Brain microvascular endothelial cell (primary cell): ENCODE data around the gene NLRP5.
"Not testable (repeated sequence)": the region's sequence is repeated elsewhere in the genome, so short reads cannot be mapped to it uniquely, and the experiment has no call there.

Experiments
- DNase-seq: peaks from one replicate; pipeline ENCODE4 v3.0.0-alpha.2; 2020
- H3K27ac ChIP-seq: fragments of 250-450 bp; sonication (Bioruptor Pico); 2 replicates; pipeline ENCODE4 v1.5.1; 2020; ENCODE audit warnings: mild to moderate bottlenecking, moderate library complexity
- H3K27me3 ChIP-seq: fragments of 250-450 bp; sonication (Bioruptor Pico); replicated peaks from 2 replicates; pipeline ENCODE4 v1.5.1; 2020; ENCODE audit warnings: mild to moderate bottlenecking
- H3K36me3 ChIP-seq: fragments of 250-450 bp; sonication (Bioruptor Pico); replicated peaks from 2 replicates; pipeline ENCODE4 v1.5.1; 2020; ENCODE audit warnings: mild to moderate bottlenecking
- H3K4me3 ChIP-seq: 2 replicates; pipeline ENCODE4 v1.5.1; 2011; ENCODE audit warnings: low read depth, mild to moderate bottlenecking, control low read depth, low read length, moderate library complexity
- in situ Hi-C: cut with HindIII; loops from 2 replicates; pipeline ENCODE4 v1.10.0; 2017; ENCODE audit warnings: low sequenced_read_pairs, low pct_ligation_motif_present
- TF ChIP-seq, protein P1 (sequence below): IDR thresholded peaks from 2 replicates; pipeline ENCODE4 v1.5.1; 2011; ENCODE audit warnings: low read depth, mild to moderate bottlenecking, moderate library complexity, low read length, control low read depth, inconsistent platforms; ENCODE audit errors: missing control alignments

NLRP5 gene

DNA sequence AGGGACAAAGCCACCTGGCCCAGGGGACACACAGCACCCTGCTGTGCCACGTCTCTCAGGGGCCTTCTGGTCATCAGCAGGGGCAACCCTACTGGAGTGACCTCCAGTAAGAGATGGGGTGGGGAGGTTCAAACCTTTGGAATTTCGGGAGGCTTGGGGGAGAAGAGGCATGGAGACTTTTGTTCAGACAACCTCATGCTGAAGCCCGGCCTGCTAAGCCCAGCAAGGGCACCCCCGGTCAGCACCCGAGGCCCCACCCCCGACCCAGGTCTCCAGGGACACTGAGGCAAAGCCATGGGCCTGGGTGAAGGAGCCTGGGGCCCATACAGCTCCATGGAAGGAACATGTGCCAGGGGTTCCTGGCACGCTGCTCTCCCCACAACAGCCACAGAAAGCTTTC, 111.2 kb downstream of the NLRP5 start:
- H3K36me3 ChIP-seq, result peaks cover 17% of the 10 kb centered on the region
- no peak overlapping the region for H3K27ac ChIP-seq
- in situ Hi-C loops, result no loop called here

DNA sequence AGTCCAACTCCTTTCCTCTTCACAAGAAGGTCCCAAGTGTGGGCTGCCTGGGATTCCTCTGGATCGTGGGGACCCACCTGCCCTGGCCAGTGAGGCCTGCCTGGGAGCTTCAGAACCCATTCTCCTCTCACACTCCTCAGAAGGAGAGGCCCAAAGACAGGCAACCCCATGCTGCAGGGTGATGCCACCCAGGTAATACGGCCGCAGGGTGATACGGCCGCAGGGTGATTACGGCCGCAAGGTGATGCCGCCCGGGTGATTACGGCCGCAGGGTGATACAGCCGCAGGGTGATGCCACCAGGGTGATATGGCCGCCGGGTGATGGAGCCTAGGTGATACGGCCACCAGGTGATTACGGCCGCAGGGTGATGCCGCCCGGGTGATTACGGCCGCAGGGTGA, 111.7 kb downstream of the NLRP5 start:
- H3K27me3 ChIP-seq, in situ Hi-C loops, H3K4me3 ChIP-seq, DNase-seq, H3K27ac ChIP-seq: not testable (repeated sequence)
- H3K36me3 ChIP-seq, result peaks cover 17% of the 10 kb centered on the region

More for the DNA sequence above, 111.2 kb downstream of the NLRP5 start:
- Histone ChIP-seq H3K4me3 (no peak overlapping the region), H3K27me3 (no peaks in the 10 kb centered on the region)
- DNase-seq, result no peak
- TF ChIP-seq, protein P1, sequence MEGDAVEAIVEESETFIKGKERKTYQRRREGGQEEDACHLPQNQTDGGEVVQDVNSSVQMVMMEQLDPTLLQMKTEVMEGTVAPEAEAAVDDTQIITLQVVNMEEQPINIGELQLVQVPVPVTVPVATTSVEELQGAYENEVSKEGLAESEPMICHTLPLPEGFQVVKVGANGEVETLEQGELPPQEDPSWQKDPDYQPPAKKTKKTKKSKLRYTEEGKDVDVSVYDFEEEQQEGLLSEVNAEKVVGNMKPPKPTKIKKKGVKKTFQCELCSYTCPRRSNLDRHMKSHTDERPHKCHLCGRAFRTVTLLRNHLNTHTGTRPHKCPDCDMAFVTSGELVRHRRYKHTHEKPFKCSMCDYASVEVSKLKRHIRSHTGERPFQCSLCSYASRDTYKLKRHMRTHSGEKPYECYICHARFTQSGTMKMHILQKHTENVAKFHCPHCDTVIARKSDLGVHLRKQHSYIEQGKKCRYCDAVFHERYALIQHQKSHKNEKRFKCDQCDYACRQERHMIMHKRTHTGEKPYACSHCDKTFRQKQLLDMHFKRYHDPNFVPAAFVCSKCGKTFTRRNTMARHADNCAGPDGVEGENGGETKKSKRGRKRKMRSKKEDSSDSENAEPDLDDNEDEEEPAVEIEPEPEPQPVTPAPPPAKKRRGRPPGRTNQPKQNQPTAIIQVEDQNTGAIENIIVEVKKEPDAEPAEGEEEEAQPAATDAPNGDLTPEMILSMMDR, result no peak

DNA sequence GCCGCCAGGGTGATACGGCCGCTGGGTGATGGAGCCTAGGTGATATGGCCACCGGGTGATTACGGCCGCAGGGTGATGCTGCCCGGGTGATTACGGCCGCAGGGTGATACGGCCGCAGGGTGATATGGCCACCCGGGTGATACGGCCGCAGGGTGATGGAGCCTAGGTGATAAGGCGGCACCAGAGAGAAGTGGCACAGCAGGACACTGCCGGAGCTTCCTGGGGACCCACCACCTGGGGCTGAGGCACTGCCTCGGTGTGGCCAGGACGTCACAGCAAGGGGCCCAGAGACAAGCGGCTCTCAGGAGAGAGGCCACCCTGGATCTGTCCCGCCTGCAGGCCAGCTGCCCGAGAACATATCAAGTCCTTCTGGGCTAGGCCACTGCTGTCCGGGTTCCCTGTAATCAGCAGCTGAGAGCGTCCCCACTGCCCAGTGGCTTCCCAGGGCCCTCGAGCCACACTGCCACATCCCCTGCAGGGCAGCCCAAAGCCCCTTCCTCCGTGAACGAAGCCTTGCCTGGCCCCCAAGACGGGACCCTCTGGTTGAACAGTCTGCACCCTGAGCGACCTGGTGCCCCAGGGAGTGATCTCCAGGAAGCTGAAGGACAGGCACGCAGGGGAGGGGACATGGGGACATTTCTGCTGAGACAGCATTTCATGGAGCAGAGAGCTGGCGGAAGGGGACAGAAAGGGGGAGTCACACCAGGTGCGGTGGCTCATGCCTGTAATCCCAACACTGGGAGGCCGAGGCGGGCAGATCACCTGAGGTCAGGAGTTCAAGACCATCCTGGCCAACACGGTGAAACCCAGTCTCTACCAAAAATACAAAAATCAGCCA, 112.4 kb downstream of the NLRP5 start:
- H3K4me3 ChIP-seq, result no peak overlapping the region
- no peak overlapping the region for H3K27ac ChIP-seq
- DNase-seq, result no peak
- in situ Hi-C loops, result no loop called here
- H3K36me3 ChIP-seq, result peaks cover 17% of the 10 kb centered on the region
- TF ChIP-seq, protein P1, result no peak
- H3K27me3 ChIP-seq, result no peaks in the 10 kb centered on the region

DNA sequence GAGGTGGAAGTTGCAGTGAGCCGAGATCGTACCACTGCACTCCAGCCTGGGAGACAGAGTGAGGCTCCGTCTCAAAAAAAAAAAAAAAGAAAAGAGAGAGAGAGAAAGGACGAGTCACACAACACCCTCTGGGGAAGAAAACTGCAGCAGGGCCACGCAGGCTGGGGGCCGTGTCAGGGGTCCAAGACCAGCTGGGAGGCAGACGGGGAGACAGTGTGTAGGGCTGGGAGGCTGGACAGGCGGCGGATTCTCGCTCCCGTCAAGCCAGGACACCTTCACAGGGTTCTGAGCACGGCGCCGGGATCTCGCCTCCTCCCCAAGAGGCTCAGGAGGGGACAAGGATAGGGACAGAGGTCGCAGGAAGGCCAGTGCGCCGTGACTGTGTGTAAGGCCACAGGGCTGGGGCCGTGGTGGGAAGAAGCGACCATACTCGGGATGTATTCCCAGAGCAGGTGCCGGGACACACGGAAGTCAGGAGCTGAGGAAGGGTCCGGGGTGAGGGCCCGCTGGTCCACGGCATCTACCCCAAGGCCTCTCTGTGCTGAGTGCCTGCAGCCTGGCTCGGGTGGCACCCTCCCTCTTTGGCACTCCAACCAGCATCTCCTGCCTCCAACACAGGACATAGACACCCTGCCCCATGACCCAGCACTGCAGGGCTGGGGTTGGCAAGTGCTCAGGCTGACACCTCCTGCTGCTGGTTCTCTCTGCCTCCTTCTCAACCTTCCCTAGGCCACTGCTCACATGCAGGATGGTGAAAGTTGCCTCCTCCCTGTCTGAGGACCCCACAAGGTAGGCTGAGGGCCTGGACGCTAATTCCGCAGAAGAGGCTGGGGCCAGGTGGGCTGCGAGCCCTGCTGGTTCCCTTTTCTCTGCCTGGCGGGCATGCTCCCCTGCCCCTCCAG, 113.3 kb downstream of the NLRP5 start:
- H3K4me3 ChIP-seq, result no peak overlapping the region
- TF ChIP-seq, protein P1, result no peak
- DNase-seq, result no peak
- H3K36me3 ChIP-seq, result peaks cover 17% of the 10 kb centered on the region
- in situ Hi-C loops, result no loop called here
- no peaks in the 10 kb centered on the region for H3K27me3 ChIP-seq
- H3K27ac ChIP-seq, result no peak overlapping the region

DNA sequence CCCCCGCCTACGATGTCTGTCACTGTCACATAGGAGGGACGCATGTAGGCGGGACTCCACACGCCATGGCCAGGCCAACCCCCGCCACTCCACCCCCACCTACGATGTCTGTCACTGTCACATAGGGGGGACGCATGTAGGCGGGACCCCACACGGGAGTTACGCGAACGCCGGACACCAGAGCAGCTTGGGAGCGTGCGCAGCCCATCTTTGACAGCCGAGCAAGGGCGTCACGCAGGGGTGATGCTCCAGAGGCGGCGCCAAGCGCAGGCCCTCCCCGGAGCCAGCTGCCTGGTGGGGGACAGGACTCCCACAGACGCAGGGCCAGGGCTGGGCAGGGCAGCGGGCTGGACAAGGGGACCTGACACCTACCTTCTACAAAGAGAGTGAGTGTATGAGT, 114.5 kb downstream of the NLRP5 start:
- TF ChIP-seq, protein P1, result no peak
- Histone ChIP-seq H3K27ac (no peak overlapping the region), H3K4me3 (no peak overlapping the region), H3K27me3 (no peaks in the 10 kb centered on the region), H3K36me3 (peaks cover 17% of the 10 kb centered on the region)
- DNase-seq, result no peak
- in situ Hi-C loops, result no loop called here

DNA sequence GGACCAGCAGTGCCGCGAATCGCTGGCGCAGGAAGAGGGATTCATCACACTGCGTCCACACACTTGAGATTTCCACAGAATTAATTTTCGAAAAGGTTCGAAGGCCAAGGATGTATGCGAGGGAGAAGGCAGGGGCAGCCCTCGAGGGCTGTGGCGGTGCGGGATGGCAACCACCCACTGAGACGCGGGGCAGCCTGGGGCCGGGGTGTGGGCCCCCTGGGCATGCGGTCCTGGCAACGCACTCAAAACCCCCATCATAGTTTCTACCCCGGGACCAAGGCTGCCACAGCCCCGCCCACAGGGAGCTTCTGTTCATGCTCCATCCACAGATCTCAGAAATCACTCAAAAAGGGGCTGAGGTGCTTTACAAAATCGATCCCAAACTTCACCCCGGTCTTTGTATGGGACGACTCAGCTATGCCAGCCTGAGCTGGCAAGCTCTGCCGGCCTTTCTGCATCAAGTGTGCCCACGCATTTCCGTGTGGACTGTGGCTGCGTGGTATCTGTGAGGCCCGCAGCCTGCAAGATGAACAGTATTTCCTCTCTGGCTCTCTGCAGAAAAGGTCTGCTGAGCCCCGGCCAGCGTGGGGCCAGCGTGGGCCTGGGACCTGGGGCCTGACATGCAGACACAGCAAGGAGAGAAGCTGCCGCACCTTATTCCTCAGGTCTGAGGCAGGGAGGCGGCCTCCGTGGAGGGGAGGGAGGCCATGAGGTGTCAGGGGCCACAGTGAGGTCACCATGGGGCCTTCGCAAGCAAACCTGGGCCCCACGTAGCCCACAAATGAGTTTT, 115.4 kb downstream of the NLRP5 start:
- H3K4me3 ChIP-seq, result no peak overlapping the region
- no peak overlapping the region for H3K27ac ChIP-seq
- TF ChIP-seq, protein P1, result no peak
- peaks cover 17% of the 10 kb centered on the region for H3K36me3 ChIP-seq
- DNase-seq, result no peak
- H3K27me3 ChIP-seq, result no peaks in the 10 kb centered on the region
- in situ Hi-C loops, result no loop called here
